22Rv1 (cell line): Measurements from ENCODE around the gene RAB11FIP2.

Experiments used
- ZFX ChIP-seq: fragments of 450-650 bp; IDR thresholded peaks from 2 replicates; pipeline ENCODE4 v1.6.1; 2017; ENCODE audit warnings: antibody characterized with exemption, borderline replicate concordance
- TF ChIP-seq, protein P1 (sequence below): fragments of 450-650 bp; IDR thresholded peaks from 2 replicates; pipeline ENCODE4 v1.5.1; 2017; ENCODE audit warnings: mild to moderate bottlenecking

DNA sequence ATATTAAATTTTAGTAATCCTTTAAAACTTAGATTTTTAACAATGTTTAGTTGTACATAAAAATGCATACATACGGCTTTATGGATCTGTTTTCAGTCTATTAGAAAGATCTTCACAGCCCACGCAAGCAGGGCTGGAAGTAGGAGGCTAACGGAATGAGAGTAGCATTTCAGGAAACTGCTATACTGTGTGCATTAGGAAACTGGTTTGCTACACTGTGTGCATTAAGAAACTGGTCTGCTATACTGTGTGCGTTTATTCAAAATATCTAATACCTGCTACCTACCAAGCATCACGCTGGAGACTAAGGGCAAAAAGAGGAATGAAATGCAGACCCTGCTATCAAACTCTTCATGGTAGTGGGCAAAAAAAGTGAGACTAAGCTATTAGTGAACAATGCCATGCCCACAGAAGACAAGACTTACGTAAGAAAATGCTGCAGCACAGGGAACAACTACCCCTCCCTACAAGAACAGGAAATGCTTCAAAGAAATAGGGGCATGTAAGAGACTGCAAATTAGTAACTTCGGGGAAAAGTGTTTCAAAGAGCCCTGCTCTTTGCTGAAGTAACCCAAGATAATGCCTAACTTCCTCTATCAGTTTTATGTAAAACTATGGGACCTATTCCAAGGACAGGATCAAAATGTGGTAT lies 11.3 kb downstream of the RAB11FIP2 start:
- TF ChIP-seq, protein P1, sequence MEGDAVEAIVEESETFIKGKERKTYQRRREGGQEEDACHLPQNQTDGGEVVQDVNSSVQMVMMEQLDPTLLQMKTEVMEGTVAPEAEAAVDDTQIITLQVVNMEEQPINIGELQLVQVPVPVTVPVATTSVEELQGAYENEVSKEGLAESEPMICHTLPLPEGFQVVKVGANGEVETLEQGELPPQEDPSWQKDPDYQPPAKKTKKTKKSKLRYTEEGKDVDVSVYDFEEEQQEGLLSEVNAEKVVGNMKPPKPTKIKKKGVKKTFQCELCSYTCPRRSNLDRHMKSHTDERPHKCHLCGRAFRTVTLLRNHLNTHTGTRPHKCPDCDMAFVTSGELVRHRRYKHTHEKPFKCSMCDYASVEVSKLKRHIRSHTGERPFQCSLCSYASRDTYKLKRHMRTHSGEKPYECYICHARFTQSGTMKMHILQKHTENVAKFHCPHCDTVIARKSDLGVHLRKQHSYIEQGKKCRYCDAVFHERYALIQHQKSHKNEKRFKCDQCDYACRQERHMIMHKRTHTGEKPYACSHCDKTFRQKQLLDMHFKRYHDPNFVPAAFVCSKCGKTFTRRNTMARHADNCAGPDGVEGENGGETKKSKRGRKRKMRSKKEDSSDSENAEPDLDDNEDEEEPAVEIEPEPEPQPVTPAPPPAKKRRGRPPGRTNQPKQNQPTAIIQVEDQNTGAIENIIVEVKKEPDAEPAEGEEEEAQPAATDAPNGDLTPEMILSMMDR: no peak
- TF ChIP-seq ZFX: no peak
